H1 (cell line): Measurements from ENCODE around the gene USP17L12. TPM values are rescaled to one million over a fixed set of nuclear protein-coding genes. Genes with fewer than 3 reads are reported as not detected.
"Not testable (repeated sequence)": the region's sequence is repeated elsewhere in the genome, so short reads cannot be mapped to it uniquely, and the experiment has no call there.

Experiments used
- CTCF ChIA-PET: fragments of 300-600 bp; sonication (Branson Sonifier 250); formaldehyde crosslinking; loops from one replicate; lab custom pipeline; 2021; ENCODE audit not compliant: partially characterized antibody; lab: Charles Lee
- POLR2A ChIA-PET: fragments of 300-600 bp; sonication (Branson Sonifier 250); formaldehyde crosslinking; loops from one replicate; lab custom pipeline; 2021; ENCODE audit warnings: inconsistent platforms; ENCODE audit not compliant: partially characterized antibody; lab: Charles Lee
- DNase-seq, 2 experiments: peaks; one replicate each; pipeline versions ENCODE4 v3.0.0 to v3.0.0-alpha.2; 2010 to 2022; ENCODE audit warnings: low spot score in 2 of 2, low read depth in 1 of 2, mixed read lengths in 1 of 2
- FAIRE-seq: peaks from 2 replicates; lab custom pipeline; 2011; peaks lifted over from hg19 to GRCh38; lab: Jason Lieb, UNC
- H2AFZ ChIP-seq: 2 replicates; pipeline ENCODE4 v1.8.1; 2012; ENCODE audit warnings: low read length, inconsistent platforms
- H2AK5ac ChIP-seq: 2 replicates; pipeline ENCODE4 v1.6.1; 2013; ENCODE audit warnings: low read depth, low read length
- H2BK120ac ChIP-seq: replicated peaks from 2 replicates; pipeline ENCODE3; 2013; ENCODE audit warnings: low read depth, low read length, inconsistent platforms
- H2BK12ac ChIP-seq: 2 replicates; pipeline ENCODE4 v1.6.1; 2013; ENCODE audit warnings: low read depth, low read length
- H2BK15ac ChIP-seq: 2 replicates; pipeline ENCODE4 v1.6.1; 2013; ENCODE audit warnings: low read length
- H2BK20ac ChIP-seq: 2 replicates; pipeline ENCODE4 v1.6.1; 2013; ENCODE audit warnings: low read length
- H2BK5ac ChIP-seq: 2 replicates; pipeline ENCODE4 v1.6.1; 2013; ENCODE audit warnings: low read depth, low read length
- H3K14ac ChIP-seq: 2 replicates; pipeline ENCODE4 v1.6.1; 2013; ENCODE audit warnings: inconsistent platforms; ENCODE audit not compliant: insufficient read length
- H3K18ac ChIP-seq: 2 replicates; pipeline ENCODE4 v1.6.1; 2013; ENCODE audit warnings: low read length; ENCODE audit errors: extremely low read depth
- H3K23ac ChIP-seq: 2 replicates; pipeline ENCODE4 v1.6.1; 2013; ENCODE audit warnings: inconsistent platforms; ENCODE audit not compliant: insufficient read length
- H3K23me2 ChIP-seq: 2 replicates; pipeline ENCODE4 v1.6.1; 2013; ENCODE audit warnings: low read depth, low read length
- H3K27ac ChIP-seq: 2 replicates; pipeline ENCODE4 v1.6.1; 2011; ENCODE audit warnings: low read depth, low read length, inconsistent platforms
- H3K27me3 ChIP-seq, 4 experiments: replicated peaks in 1 of 4; 1 replicate in 1 of 4; 2 replicates in 3 of 4; pipeline versions ENCODE4 v1.6.1 to v1.8.1; 2011 to 2013; ENCODE audit warnings: low read length in 3 of 4, mild to moderate bottlenecking in 3 of 4, inconsistent platforms in 2 of 4, mixed read lengths in 2 of 4, moderate library complexity in 1 of 4; ENCODE audit not compliant: control insufficient read depth in 3 of 4, insufficient read depth in 3 of 4; ENCODE audit errors: extremely low read depth in 1 of 4
- H3K36me3 ChIP-seq, 4 experiments: 2 replicates each; pipeline versions ENCODE4 v1.6.1 to v1.8.1; 2011 to 2013; ENCODE audit warnings: mild to moderate bottlenecking in 4 of 4, low read length in 3 of 4, moderate library complexity in 2 of 4, control low read depth in 1 of 4, inconsistent platforms in 1 of 4; ENCODE audit not compliant: insufficient read depth in 4 of 4, control insufficient read depth in 2 of 4
- H3K4ac ChIP-seq: replicated peaks from 2 replicates; pipeline ENCODE3; 2013; ENCODE audit warnings: low read length, low read depth, mixed read lengths, inconsistent platforms; ENCODE audit not compliant: insufficient read length
- H3K4me1 ChIP-seq, 4 experiments: replicated peaks in 1 of 4; 1 replicate in 1 of 4; 2 replicates in 3 of 4; pipeline versions ENCODE4 v1.6.1 to v1.8.1; 2011 to 2013; ENCODE audit warnings: low read length in 3 of 4, inconsistent platforms in 2 of 4, mixed read lengths in 1 of 4; ENCODE audit not compliant: insufficient read depth in 4 of 4, control insufficient read depth in 3 of 4
- H3K4me2 ChIP-seq, 2 experiments: 2 replicates each; pipeline versions ENCODE4 v1.6.1 to v1.8.1; 2011 to 2013; ENCODE audit warnings: low read depth in 2 of 2, low read length in 2 of 2, control low read depth in 1 of 2, inconsistent platforms in 1 of 2, mild to moderate bottlenecking in 1 of 2; ENCODE audit not compliant: insufficient read depth in 1 of 2
- H3K4me3 ChIP-seq, 4 experiments: fragments of 200-600, 300-600 bp in 1 of 4; sonication (generic), shearing (Covaris generic), sonication (Bioruptor Twin) in 1 of 4; 2 replicates each; pipeline versions ENCODE4 v1.5.1 to v1.8.1; 2011 to 2016; ENCODE audit warnings: low read length in 4 of 4, low read depth in 3 of 4, control low read depth in 2 of 4, inconsistent platforms in 2 of 4, mild to moderate bottlenecking in 2 of 4, mixed read lengths in 1 of 4, moderate library complexity in 1 of 4; ENCODE audit not compliant: insufficient read depth in 2 of 4; ENCODE audit errors: extremely low read depth in 1 of 4
- H3K56ac ChIP-seq: replicated peaks from 2 replicates; pipeline ENCODE3; 2013; ENCODE audit warnings: low read depth, mild to moderate bottlenecking, mixed read lengths, low read length, inconsistent platforms; ENCODE audit not compliant: insufficient read length
- H3K79me1 ChIP-seq: 2 replicates; pipeline ENCODE4 v1.6.1; 2013; ENCODE audit warnings: low read depth, low read length, control low read depth
- H3K79me2 ChIP-seq, 2 experiments: 2 replicates each; pipeline versions ENCODE4 v1.6.1 to v1.8.1; 2012 to 2013; ENCODE audit warnings: low read length in 2 of 2, mild to moderate bottlenecking in 2 of 2, inconsistent platforms in 1 of 2; ENCODE audit not compliant: insufficient read depth in 2 of 2, control insufficient read depth in 1 of 2
- H3K9ac ChIP-seq, 4 experiments: replicated peaks in 1 of 4; 1 replicate in 1 of 4; 2 replicates in 3 of 4; pipeline versions ENCODE4 v1.6.1 to v1.8.1; 2011 to 2013; ENCODE audit warnings: low read depth in 3 of 4, low read length in 3 of 4, control low read depth in 2 of 4, mild to moderate bottlenecking in 2 of 4, moderate library complexity in 2 of 4, inconsistent platforms in 1 of 4; ENCODE audit errors: extremely low read depth in 1 of 4
- H3K9me3 ChIP-seq, 2 experiments: 2 replicates each; pipeline versions ENCODE4 v1.6.1 to v1.8.1; 2012 to 2013; ENCODE audit warnings: mild to moderate bottlenecking in 2 of 2, moderate library complexity in 2 of 2, control low read depth in 1 of 2, inconsistent platforms in 1 of 2, low read depth in 1 of 2, low read length in 1 of 2, mixed read lengths in 1 of 2; ENCODE audit not compliant: insufficient read depth in 2 of 2
- H4K20me1 ChIP-seq, 2 experiments: replicated peaks in 1 of 2; 2 replicates each; pipeline versions ENCODE3 to v1.8.1; 2011 to 2013; ENCODE audit warnings: inconsistent platforms in 2 of 2, low read length in 2 of 2, mild to moderate bottlenecking in 1 of 2; ENCODE audit not compliant: insufficient read depth in 2 of 2, control insufficient read depth in 1 of 2
- H4K5ac ChIP-seq: 2 replicates; pipeline ENCODE4 v1.6.1; 2013; ENCODE audit warnings: low read length, low read depth, mixed read lengths, inconsistent platforms; ENCODE audit not compliant: insufficient read length
- H4K8ac ChIP-seq: 2 replicates; pipeline ENCODE4 v1.8.0; 2013; ENCODE audit warnings: mild to moderate bottlenecking, moderate library complexity, low read length, inconsistent platforms; ENCODE audit not compliant: insufficient read depth; ENCODE audit errors: extremely low read depth
- H4K91ac ChIP-seq: replicated peaks from 2 replicates; pipeline ENCODE3; 2013; ENCODE audit warnings: low read length, mixed read lengths, inconsistent platforms; ENCODE audit not compliant: insufficient read length
- WGBS, 2 experiments: shearing (Covaris generic) in 1 of 2; methylation state at CpG; one replicate each; pipeline versions ENCODE4 v1.1.6 to v1.1.7; 2013 to 2015; ENCODE audit warnings: low lambda C conversion rate in 2 of 2, mixed read lengths in 2 of 2, inconsistent platforms in 1 of 2, low coverage in 1 of 2, missing lambda C conversion rate in 1 of 2; ENCODE audit not compliant: insufficient replicate concordance in 2 of 2, insufficient coverage in 1 of 2, insufficient read length in 1 of 2; ENCODE audit errors: extremely low coverage in 1 of 2, missing lambda C conversion rate in 1 of 2; 5-methylcytosine and 5-hydroxymethylcytosine counted together
- polyA plus RNA-seq, 7 experiments: library from polyadenylated mRNA; depleted of rRNA in 3 of 7; stranded (reverse) in 5 of 7; unstranded in 2 of 7; fragments of >200 nt in 5 of 7; fragments of 200-250 nt in 2 of 7; gene quantifications; 1 replicate in 5 of 7; 2 replicates in 1 of 7; 4 replicates in 1 of 7; pipeline versions ENCODE4 v1.2.1 to v1.2.3, GENCODE V29; 2011 to 2013; ENCODE audit warnings: missing spikeins in 2 of 7, mixed read lengths in 2 of 7
- total RNA-seq: library from RNA; stranded (reverse); fragmentation: NEBNext Ultra II Directional; extraction: Animal tissue kit (Norgen Biotek cat#: 25700); gene quantifications from 2 replicates; pipeline ENCODE4 v1.2.1, GENCODE V29; 2021

Gene USP17L12
- total and polyA plus RNA-seq, 2 of the 8 experiments (the other 6 are each of a cell fraction or from before 2014, with no cell fraction given): not detected

GRCh38 chr4:9238461-9238860 is 18.5 kb downstream of the USP17L12 start:
- H3K9ac ChIP-seq, H3K27me3 ChIP-seq, H2BK12ac ChIP-seq, H3K4me2 ChIP-seq, H3K4me3 ChIP-seq, H4K8ac ChIP-seq, H3K4me1 ChIP-seq, H2BK120ac ChIP-seq, H4K91ac ChIP-seq, POLR2A ChIA-PET, DNase-seq, H2AK5ac ChIP-seq, H2BK15ac ChIP-seq, CTCF ChIA-PET, H3K14ac ChIP-seq, H2BK20ac ChIP-seq, H3K23me2 ChIP-seq, H3K27ac ChIP-seq, H3K18ac ChIP-seq, H3K79me1 ChIP-seq, H3K56ac ChIP-seq, H3K4ac ChIP-seq, H3K79me2 ChIP-seq, H2AFZ ChIP-seq, H3K36me3 ChIP-seq, H3K23ac ChIP-seq, H2BK5ac ChIP-seq, FAIRE-seq, H4K5ac ChIP-seq, H4K20me1 ChIP-seq: not testable (repeated sequence)
- WGBS, 2 experiments: 82% methylated on average over 12 of the region's 12 CpGs; no CpG with 5 or more reads in 1 of the 2 experiments
- H3K9me3 ChIP-seq: peaks cover 5 to 13% of the 10 kb centered on the region in 2 experiments

- DNase-seq, H4K91ac ChIP-seq, H3K4me3 ChIP-seq, H3K9ac ChIP-seq, H3K79me2 ChIP-seq, H4K20me1 ChIP-seq, H2BK20ac ChIP-seq, CTCF ChIA-PET, H2BK5ac ChIP-seq, H3K18ac ChIP-seq, H2AFZ ChIP-seq, H3K27me3 ChIP-seq, H3K4me2 ChIP-seq, H3K14ac ChIP-seq, H4K8ac ChIP-seq, POLR2A ChIA-PET, H3K36me3 ChIP-seq, H3K4me1 ChIP-seq, H2BK15ac ChIP-seq, H3K27ac ChIP-seq, H2BK120ac ChIP-seq, H3K56ac ChIP-seq, H2AK5ac ChIP-seq, H3K23me2 ChIP-seq, H3K23ac ChIP-seq, H4K5ac ChIP-seq, H3K79me1 ChIP-seq, H3K4ac ChIP-seq, H2BK12ac ChIP-seq, FAIRE-seq: not testable (repeated sequence)
- 88% methylated on average over 6 of the region's 14 CpGs; no CpG with 5 or more reads in 1 of the 2 experiments for WGBS, 2 experiments
- peaks cover 3 to 12% of the 10 kb centered on the region in 2 experiments; a peak in 2 of 4 replicates for H3K9me3 ChIP-seq
These were observed 23.6 kb downstream of the USP17L12 start, which contains the start of gene USP17L17 for GRCh38 chr4:9243579-9243978. Gene USP17L17, plus strand, starts transcription at chr4:9243879. Its CDS starts 0 bp downstream, at chr4:9243879.
